Keratinocyte (primary cell): ENCODE data around the gene SLC25A13.

Source experiments
- EZH2 ChIP-seq: IDR thresholded peaks from one replicate; pipeline ENCODE4 v1.6.1; 2012; ENCODE audit warnings: inconsistent platforms, mild to moderate bottlenecking, low read length, moderate library complexity
- TF ChIP-seq, protein P1 (sequence below), 3 experiments: IDR thresholded peaks in 1 of 3; conservative IDR thresholded peaks in 1 of 3; optimal IDR thresholded peaks in 1 of 3; 2 replicates in 2 of 3; 3 replicates in 1 of 3; pipeline versions ENCODE3 to v1.5.1; 2011; ENCODE audit warnings: low read length in 3 of 3, mild to moderate bottlenecking in 3 of 3, moderate library complexity in 2 of 3, control low read depth in 1 of 3, inconsistent platforms in 1 of 3; ENCODE audit not compliant: insufficient read depth in 2 of 3; ENCODE audit errors: extremely low read depth in 1 of 3

DNA sequence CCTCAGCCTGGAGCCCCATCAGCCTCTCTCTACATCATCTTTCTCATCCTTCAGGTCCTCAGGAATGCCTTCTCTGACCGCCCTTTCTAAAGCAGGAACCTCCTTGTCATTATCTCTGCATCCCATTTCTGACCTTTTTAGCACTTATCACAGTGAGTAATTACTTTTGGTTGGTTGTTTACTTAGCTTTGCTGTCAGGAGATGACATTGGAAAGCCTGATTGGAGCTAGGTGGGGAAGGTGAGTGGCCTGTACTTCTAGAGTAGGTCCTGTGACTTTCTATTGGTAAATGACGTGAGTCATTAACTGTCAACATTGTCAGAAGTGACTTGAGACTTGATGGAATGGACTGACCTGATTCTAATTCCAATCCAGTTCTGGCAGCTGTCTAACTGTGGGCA lies 9.3 kb upstream of the SLC25A13 start:
- TF ChIP-seq, protein P1, sequence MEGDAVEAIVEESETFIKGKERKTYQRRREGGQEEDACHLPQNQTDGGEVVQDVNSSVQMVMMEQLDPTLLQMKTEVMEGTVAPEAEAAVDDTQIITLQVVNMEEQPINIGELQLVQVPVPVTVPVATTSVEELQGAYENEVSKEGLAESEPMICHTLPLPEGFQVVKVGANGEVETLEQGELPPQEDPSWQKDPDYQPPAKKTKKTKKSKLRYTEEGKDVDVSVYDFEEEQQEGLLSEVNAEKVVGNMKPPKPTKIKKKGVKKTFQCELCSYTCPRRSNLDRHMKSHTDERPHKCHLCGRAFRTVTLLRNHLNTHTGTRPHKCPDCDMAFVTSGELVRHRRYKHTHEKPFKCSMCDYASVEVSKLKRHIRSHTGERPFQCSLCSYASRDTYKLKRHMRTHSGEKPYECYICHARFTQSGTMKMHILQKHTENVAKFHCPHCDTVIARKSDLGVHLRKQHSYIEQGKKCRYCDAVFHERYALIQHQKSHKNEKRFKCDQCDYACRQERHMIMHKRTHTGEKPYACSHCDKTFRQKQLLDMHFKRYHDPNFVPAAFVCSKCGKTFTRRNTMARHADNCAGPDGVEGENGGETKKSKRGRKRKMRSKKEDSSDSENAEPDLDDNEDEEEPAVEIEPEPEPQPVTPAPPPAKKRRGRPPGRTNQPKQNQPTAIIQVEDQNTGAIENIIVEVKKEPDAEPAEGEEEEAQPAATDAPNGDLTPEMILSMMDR (optimal IDR thresholded peaks at IDR 0.05 in 1 of 3, IDR thresholded peaks at IDR 0.05 in 1 of 3, conservative IDR thresholded peaks at IDR 0.05 in 1 of 3; ENCODE audit: extremely low read depth in 1 of 3, insufficient read depth in 2 of 3, low read length in 3 of 3) = no peak
- TF ChIP-seq EZH2 = no peak
